Hepatocyte (in vitro differentiated cells): ENCODE measurements around the gene RAMP3. TPM values are rescaled to one million over a fixed set of nuclear protein-coding genes. Genes with fewer than 3 reads are reported as not detected.
A peak's percentile ranks its signal among the peaks of the same experiment; 100 is the strongest.
"Not testable (repeated sequence)": the region's sequence is repeated elsewhere in the genome, so short reads cannot be mapped to it uniquely, and the experiment has no call there.

Experiments
- DNase-seq: peaks from one replicate; pipeline ENCODE4 v3.0.0-alpha.2; 2016; ENCODE audit warnings: low spot score
- H2AFZ ChIP-seq: fragments of 200-600 bp; sonication (generic); 2 replicates; pipeline ENCODE4 v1.6.0; 2016; ENCODE audit warnings: antibody characterized with exemption, mild to moderate bottlenecking
- H3K27ac ChIP-seq: fragments of 200-600 bp; sonication (generic); 2 replicates; pipeline ENCODE4 v1.5.1; 2016; ENCODE audit warnings: mild to moderate bottlenecking
- H3K27me3 ChIP-seq: fragments of 200-600 bp; sonication (generic); 2 replicates; pipeline ENCODE4 v1.6.1; 2016
- H3K36me3 ChIP-seq: fragments of 200-600 bp; sonication (generic); replicated peaks from 2 replicates; pipeline ENCODE4 v1.5.1; 2016; ENCODE audit warnings: low read depth; ENCODE audit not compliant: insufficient read depth
- H3K4me1 ChIP-seq: fragments of 200-600 bp; sonication (generic); 2 replicates; pipeline ENCODE4 v1.5.1; 2016; ENCODE audit warnings: mild to moderate bottlenecking, moderate library complexity; ENCODE audit not compliant: insufficient read depth
- H3K4me2 ChIP-seq: fragments of 200-600 bp; sonication (generic); 2 replicates; pipeline ENCODE4 v1.6.0; 2016
- H3K4me3 ChIP-seq: fragments of 200-600 bp; sonication (generic); 2 replicates; pipeline ENCODE4 v1.5.1; 2016; ENCODE audit warnings: mild to moderate bottlenecking
- H3K79me2 ChIP-seq: fragments of 200-600 bp; sonication (generic); 2 replicates; pipeline ENCODE4 v1.6.0; 2017; ENCODE audit warnings: mild to moderate bottlenecking
- H3K9me2 ChIP-seq: fragments of 200-600 bp; sonication (generic); replicated peaks from 2 replicates; pipeline ENCODE4 v1.6.0; 2017; ENCODE audit warnings: mild to moderate bottlenecking; ENCODE audit not compliant: insufficient read depth
- H3K9me3 ChIP-seq: fragments of 200-600 bp; sonication (generic); 2 replicates; pipeline ENCODE4 v1.5.1; 2016; ENCODE audit warnings: low read depth, mild to moderate bottlenecking
- H4K20me1 ChIP-seq: fragments of 200-600 bp; sonication (generic); 2 replicates; pipeline ENCODE4 v1.6.0; 2016; ENCODE audit warnings: mild to moderate bottlenecking; ENCODE audit not compliant: insufficient read depth, poor library complexity, severe bottlenecking
- CTCF ChIP-seq: fragments of 200-600 bp; sonication (generic); IDR thresholded peaks from 2 replicates; pipeline ENCODE4 v1.5.1; 2016; ENCODE audit warnings: antibody characterized with exemption, mild to moderate bottlenecking; ENCODE audit not compliant: poor library complexity
- EZH2 ChIP-seq: fragments of 200-600 bp; sonication (generic); IDR thresholded peaks from 2 replicates; pipeline ENCODE4 v1.6.1; 2016; ENCODE audit warnings: antibody characterized with exemption, mild to moderate bottlenecking, borderline replicate concordance
- EZH2phosphoT487 ChIP-seq: fragments of 200-600 bp; sonication (generic); IDR thresholded peaks from one replicate; pipeline ENCODE4 v1.6.1; 2018; ENCODE audit warnings: antibody characterized with exemption, mild to moderate bottlenecking, low read depth, moderate library complexity; ENCODE audit not compliant: unreplicated experiment, severe bottlenecking
- WGBS: methylation state at CpG from one replicate; pipeline ENCODE4 v1.1.6; 2016; ENCODE audit warnings: low lambda C conversion rate; ENCODE audit errors: missing lambda C conversion rate; 5-methylcytosine and 5-hydroxymethylcytosine counted together
- polyA plus RNA-seq: library from polyadenylated mRNA; unstranded; fragments of >200 nt; fragmentation: Nextera tagmentation; extraction: Ambion mirVana; gene quantifications from 2 replicates; pipeline ENCODE4 v1.2.1, GENCODE V29; 2016
- total RNA-seq: library from RNA; depleted of rRNA; stranded (reverse); fragments of >200 nt; gene quantifications from 2 replicates; pipeline ENCODE4 v1.2.3, GENCODE V29; 2014

RAMP3 gene
- total and polyA plus RNA-seq, 2 experiments from 2014 or later, result not detected

- 89% methylated on average over 5 of the region's 5 CpGs for WGBS
- H3K27ac ChIP-seq, result no peak overlapping the region
- H3K4me2 ChIP-seq, result no peak overlapping the region
- H3K9me3 ChIP-seq, result no peaks in the 10 kb centered on the region
- H3K79me2 ChIP-seq, result no peaks in the 10 kb centered on the region
- TF ChIP-seq EZH2phosphoT487 (no peak), CTCF (no peak), EZH2 (no peak)
- no peak for DNase-seq
- H2AFZ ChIP-seq, result no peak overlapping the region
- no peaks in the 10 kb centered on the region for H3K4me1 ChIP-seq
- H3K27me3 ChIP-seq, result peaks cover 22% of the 10 kb centered on the region
- no peaks in the 10 kb centered on the region for H4K20me1 ChIP-seq
- no peak overlapping the region for H3K4me3 ChIP-seq
- no peaks in the 10 kb centered on the region for H3K36me3 ChIP-seq
- H3K9me2 ChIP-seq, result no peaks in the 10 kb centered on the region
Observed at GRCh38 chr7:45203036-45203435, 45.4 kb downstream of the RAMP3 start.

- no peak overlapping the region for H2AFZ ChIP-seq
Observed at GRCh38 chr7:45203459-45203858, 45.9 kb downstream of the RAMP3 start.

GRCh38 chr7:45203936-45204445, 46.4 kb downstream of the RAMP3 start:
- no peak overlapping the region for H2AFZ ChIP-seq
- no peaks in the 10 kb centered on the region for H3K4me1 ChIP-seq
- H3K9me2 ChIP-seq, result no peaks in the 10 kb centered on the region
- peak overlapping the region; percentile 44 for H3K4me2 ChIP-seq
- no peaks in the 10 kb centered on the region for H3K36me3 ChIP-seq
- H3K27me3 ChIP-seq, result peaks cover 31% of the 10 kb centered on the region
- no peaks in the 10 kb centered on the region for H3K79me2 ChIP-seq
- H3K9me3 ChIP-seq, result no peaks in the 10 kb centered on the region
- no peaks in the 10 kb centered on the region for H4K20me1 ChIP-seq
- no peak overlapping the region for H3K4me3 ChIP-seq
- 48% methylated on average over 2 of the region's 2 CpGs for WGBS
- DNase-seq, result peak; percentile 21
- no peak overlapping the region for H3K27ac ChIP-seq
- TF ChIP-seq CTCF (no peak), EZH2phosphoT487 (no peak), EZH2 (no peak)

More at GRCh38 chr7:45203459-45203858, 45.9 kb downstream of the RAMP3 start:
- DNase-seq, result no peak
- H3K4me3 ChIP-seq, result no peak overlapping the region
- no peaks in the 10 kb centered on the region for H3K4me1 ChIP-seq
- no peak overlapping the region for H3K27ac ChIP-seq
- no peaks in the 10 kb centered on the region for H4K20me1 ChIP-seq
- H3K36me3 ChIP-seq, result no peaks in the 10 kb centered on the region
- no peaks in the 10 kb centered on the region for H3K9me3 ChIP-seq
- TF ChIP-seq EZH2, result no peak
- TF ChIP-seq CTCF, result no peak
- TF ChIP-seq EZH2phosphoT487, result no peak
- peaks cover 27% of the 10 kb centered on the region for H3K27me3 ChIP-seq
- no peak overlapping the region for H3K4me2 ChIP-seq
- WGBS, result 84% methylated on average over 7 of the region's 7 CpGs
- H3K79me2 ChIP-seq, result no peaks in the 10 kb centered on the region
- H3K9me2 ChIP-seq, result no peaks in the 10 kb centered on the region

- peaks cover 42% of the 10 kb centered on the region for H3K27me3 ChIP-seq
- DNase-seq, H3K27ac ChIP-seq, H3K4me2 ChIP-seq, H3K4me1 ChIP-seq, H3K36me3 ChIP-seq, H4K20me1 ChIP-seq, H3K9me2 ChIP-seq, H3K4me3 ChIP-seq, H3K9me3 ChIP-seq, H2AFZ ChIP-seq, H3K79me2 ChIP-seq: not testable (repeated sequence)
- 89% methylated on average over 5 of the region's 5 CpGs for WGBS
Observed at GRCh38 chr7:45206266-45206665, 48.7 kb downstream of the RAMP3 start.

GRCh38 chr7:45209909-45210308, 52.3 kb downstream of the RAMP3 start:
- H3K4me1 ChIP-seq, H3K4me3 ChIP-seq, H3K36me3 ChIP-seq, H3K4me2 ChIP-seq, H3K9me2 ChIP-seq, H4K20me1 ChIP-seq, H3K9me3 ChIP-seq, H3K79me2 ChIP-seq, DNase-seq, H2AFZ ChIP-seq, H3K27ac ChIP-seq: not testable (repeated sequence)
- WGBS, result 90% methylated on average over 3 of the region's 3 CpGs
- H3K27me3 ChIP-seq, result peaks cover 57% of the 10 kb centered on the region
